IPS DF 6.9 (cell line): ENCODE results near the gene LY6G6D.

Source experiments
- DNase-seq: peaks from one replicate; pipeline ENCODE4 v3.0.0-alpha.2; 2013; ENCODE audit warnings: low read depth, low spot score
- H3K27ac ChIP-seq: one replicate; pipeline ENCODE4 v1.5.1; 2013; ENCODE audit warnings: low read length, control low read depth
- H3K27me3 ChIP-seq: 2 replicates; pipeline ENCODE4 v1.6.1; 2013; ENCODE audit warnings: mild to moderate bottlenecking, low read length; ENCODE audit not compliant: control insufficient read depth, insufficient read depth
- H3K36me3 ChIP-seq: 2 replicates; pipeline ENCODE4 v1.6.1; 2013; ENCODE audit warnings: low read length; ENCODE audit not compliant: control insufficient read depth, insufficient read depth
- H3K4me1 ChIP-seq: 2 replicates; pipeline ENCODE4 v1.6.1; 2013; ENCODE audit warnings: low read length; ENCODE audit not compliant: control insufficient read depth, insufficient read depth
- H3K4me3 ChIP-seq: 2 replicates; pipeline ENCODE4 v1.5.1; 2013; ENCODE audit warnings: mild to moderate bottlenecking, low read length
- H3K9me3 ChIP-seq: 2 replicates; pipeline ENCODE4 v1.6.1; 2013; ENCODE audit warnings: low read length, inconsistent platforms; ENCODE audit not compliant: control insufficient read depth, insufficient read depth
- WGBS: extraction: QIAGEN DNeasy Blood & Tissue Kit; methylation state at CpG from one replicate; pipeline ENCODE4 v1.1.7; 2013; ENCODE audit warnings: mixed read lengths, missing lambda C conversion rate; ENCODE audit not compliant: insufficient read length, insufficient coverage; 5-methylcytosine and 5-hydroxymethylcytosine counted together

LY6G6D gene

GRCh38 chr6:31681135-31681671 is 33.9 kb upstream of the LY6G6D start:
- peaks cover 1% of the 10 kb centered on the region; the same call in 1 of the 2 replicates for H3K4me1 ChIP-seq
- H3K4me3 ChIP-seq = peak overlapping the region; percentile 26; the same call in 1 of the 2 replicates
- WGBS = no CpG with 5 or more reads among the region's 40 CpGs
- H3K27ac ChIP-seq = no peak overlapping the region
- no peaks in the 10 kb centered on the region for H3K9me3 ChIP-seq
- H3K36me3 ChIP-seq = no peaks in the 10 kb centered on the region
- DNase-seq = no peak
- peaks cover 2% of the 10 kb centered on the region; the same call in 1 of the 2 replicates for H3K27me3 ChIP-seq

DNA sequence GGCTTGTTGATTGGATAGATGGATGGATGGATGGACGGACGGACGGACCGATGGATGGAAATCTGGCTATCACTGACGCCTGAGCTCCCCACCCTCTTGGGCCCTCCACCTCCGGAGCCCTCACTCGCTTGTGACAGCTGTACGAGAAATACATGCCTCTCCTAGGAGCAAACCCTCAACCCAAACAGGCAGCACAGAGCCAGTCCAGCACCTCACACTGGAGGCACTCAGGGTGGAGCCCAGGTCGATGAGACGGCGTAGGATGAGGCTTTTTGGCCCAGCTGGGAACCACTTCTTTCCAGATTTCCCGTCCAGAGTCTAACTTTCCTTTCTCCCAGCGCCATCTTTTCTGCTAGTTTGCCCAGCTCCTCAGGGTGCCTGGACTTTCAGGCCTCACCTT is 31.6 kb upstream of the LY6G6D start:
- H3K27ac ChIP-seq = no peak overlapping the region
- H3K36me3 ChIP-seq = peaks cover 10% of the 10 kb centered on the region; the same call in 1 of the 2 replicates
- no peak for DNase-seq
- WGBS = no CpG with 5 or more reads among the region's 13 CpGs
- H3K9me3 ChIP-seq = no peaks in the 10 kb centered on the region
- peaks cover 1% of the 10 kb centered on the region; the same call in 1 of the 2 replicates for H3K4me1 ChIP-seq
- peak overlapping the region; percentile 16; the same call in 1 of the 2 replicates for H3K4me3 ChIP-seq
- H3K27me3 ChIP-seq = peaks cover 2% of the 10 kb centered on the region; the same call in 1 of the 2 replicates

DNA sequence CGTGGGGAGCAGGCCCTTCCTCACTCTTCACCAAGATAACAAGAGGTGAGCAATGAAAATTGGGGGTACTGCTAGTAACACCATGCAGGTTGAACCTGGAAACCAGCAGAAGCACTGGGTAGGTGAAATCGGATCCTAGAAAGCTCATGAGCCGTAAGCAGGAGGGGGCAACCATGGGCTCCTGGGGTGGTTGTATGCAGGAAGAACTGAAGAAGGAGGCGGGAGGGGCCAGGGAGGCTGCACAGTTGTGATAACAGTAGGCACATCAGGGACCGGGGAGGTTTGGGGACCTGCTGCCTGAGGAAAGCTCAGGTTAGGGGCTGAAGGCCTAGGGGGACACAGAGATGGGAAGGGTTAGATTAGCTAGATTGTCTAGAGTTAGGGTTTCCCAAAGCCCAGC is 28.7 kb upstream of the LY6G6D start:
- peaks cover 13% of the 10 kb centered on the region for H3K36me3 ChIP-seq
- no peaks in the 10 kb centered on the region for H3K9me3 ChIP-seq
- H3K4me3 ChIP-seq = no peak overlapping the region
- peaks cover 1% of the 10 kb centered on the region; the same call in 1 of the 2 replicates for H3K27me3 ChIP-seq
- WGBS = no CpG with 5 or more reads among the region's 5 CpGs
- H3K27ac ChIP-seq = no peak overlapping the region
- no peak for DNase-seq
- H3K4me1 ChIP-seq = peaks cover 1% of the 10 kb centered on the region; the same call in 1 of the 2 replicates

DNA sequence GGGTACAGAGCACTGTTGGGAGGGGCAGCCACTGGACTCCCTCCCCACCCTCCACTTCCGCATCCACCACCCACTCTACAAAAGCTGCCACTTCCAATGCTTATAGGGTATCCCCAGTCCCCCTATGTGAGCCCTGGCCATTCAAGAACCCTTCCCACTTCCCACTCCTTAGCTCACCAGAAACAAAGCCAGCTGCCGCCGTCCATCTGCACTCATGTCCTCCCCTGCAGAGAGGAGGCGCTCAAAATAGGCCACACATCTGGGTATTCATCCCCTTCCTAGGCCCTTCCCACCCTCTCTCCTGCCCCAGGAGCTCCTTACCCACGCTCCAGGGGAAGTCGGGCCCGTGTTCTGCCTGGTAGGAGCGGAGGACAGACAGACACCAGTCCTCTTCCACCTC is 27.8 kb upstream of the LY6G6D start:
- H3K4me3 ChIP-seq = no peak overlapping the region
- H3K27me3 ChIP-seq = no peaks in the 10 kb centered on the region
- no peaks in the 10 kb centered on the region for H3K9me3 ChIP-seq
- H3K27ac ChIP-seq = no peak overlapping the region
- DNase-seq = no peak
- H3K36me3 ChIP-seq = peaks cover 13% of the 10 kb centered on the region
- WGBS = no CpG with 5 or more reads among the region's 8 CpGs
- H3K4me1 ChIP-seq = peaks cover 1% of the 10 kb centered on the region; the same call in 1 of the 2 replicates

GRCh38 chr6:31687860-31688693 is 27.1 kb upstream of the LY6G6D start:
- WGBS = no CpG with 5 or more reads among the region's 14 CpGs

GRCh38 chr6:31689249-31690110 is 25.7 kb upstream of the LY6G6D start:
- Histone ChIP-seq H3K27me3 (no peaks in the 10 kb centered on the region), H3K4me3 (no peak overlapping the region), H3K36me3 (peaks cover 13% of the 10 kb centered on the region), H3K4me1 (no peaks in the 10 kb centered on the region), H3K9me3 (no peaks in the 10 kb centered on the region), H3K27ac (no peak overlapping the region)
- DNase-seq = no peak
- no CpG with 5 or more reads among the region's 11 CpGs for WGBS

More at GRCh38 chr6:31687860-31688693, 27.1 kb upstream of the LY6G6D start:
- no peaks in the 10 kb centered on the region for H3K27me3 ChIP-seq
- no peak overlapping the region for H3K4me3 ChIP-seq
- H3K36me3 ChIP-seq = peaks cover 13% of the 10 kb centered on the region
- no peak for DNase-seq
- H3K27ac ChIP-seq = no peak overlapping the region
- H3K9me3 ChIP-seq = no peaks in the 10 kb centered on the region
- H3K4me1 ChIP-seq = peaks cover 1% of the 10 kb centered on the region; the same call in 1 of the 2 replicates

GRCh38 chr6:31690231-31691077 is 24.7 kb upstream of the LY6G6D start:
- no peaks in the 10 kb centered on the region for H3K27me3 ChIP-seq
- H3K9me3 ChIP-seq = no peaks in the 10 kb centered on the region
- WGBS = no CpG with 5 or more reads among the region's 10 CpGs
- H3K4me1 ChIP-seq = no peaks in the 10 kb centered on the region
- no peak overlapping the region for H3K27ac ChIP-seq
- no peak overlapping the region for H3K4me3 ChIP-seq
- peaks cover 13% of the 10 kb centered on the region for H3K36me3 ChIP-seq
- no peak for DNase-seq

DNA sequence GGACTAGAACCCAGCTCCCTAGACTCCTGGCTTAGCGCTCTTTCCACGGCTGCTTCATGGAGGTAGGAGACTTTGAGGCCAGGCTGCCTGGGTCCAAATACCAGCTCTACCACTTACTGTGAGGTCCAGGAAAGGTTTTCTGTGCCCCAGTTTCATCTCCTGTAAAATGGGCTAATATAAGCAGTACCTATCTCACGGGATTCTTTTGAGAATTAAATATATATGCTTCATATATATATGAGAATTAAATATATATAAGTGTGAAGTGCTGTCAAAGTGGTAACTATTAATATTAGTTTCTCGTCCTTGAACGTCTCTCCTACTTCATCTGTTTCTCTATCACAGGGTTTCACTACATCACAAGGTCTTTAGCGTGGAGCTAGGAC is 24.1 kb upstream of the LY6G6D start:
- Histone ChIP-seq H3K9me3 (no peaks in the 10 kb centered on the region), H3K27me3 (no peaks in the 10 kb centered on the region), H3K36me3 (peaks cover 13% of the 10 kb centered on the region), H3K4me3 (no peak overlapping the region), H3K4me1 (no peaks in the 10 kb centered on the region), H3K27ac (no peak overlapping the region)
- DNase-seq = no peak
- no CpG with 5 or more reads among the region's 6 CpGs for WGBS

DNA sequence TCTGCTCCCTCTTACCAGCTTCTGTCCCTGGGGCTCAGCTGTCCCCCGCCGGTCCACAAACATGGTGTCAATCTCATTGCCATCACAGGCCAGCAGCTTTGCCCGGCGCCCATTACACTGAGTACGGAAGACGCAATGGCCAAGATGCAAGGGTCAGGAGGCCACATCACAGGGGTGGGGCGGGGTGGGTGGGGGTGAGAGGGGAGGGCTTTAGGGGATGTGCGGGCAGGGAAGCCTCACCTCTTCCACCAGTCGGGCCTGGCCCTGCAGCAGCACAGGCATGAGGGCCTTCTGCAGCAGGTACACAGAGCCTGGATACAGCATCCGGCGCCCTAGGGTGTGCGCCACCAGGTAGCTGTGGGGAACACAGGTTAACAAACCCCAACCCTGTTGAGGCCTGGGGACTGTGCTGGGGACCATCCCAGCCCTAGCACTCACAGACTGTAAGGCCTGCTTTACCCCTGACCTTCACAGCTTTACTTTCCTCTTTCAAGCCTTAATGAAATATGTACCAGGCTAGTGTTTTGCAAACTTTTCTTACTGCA is 23.5 kb upstream of the LY6G6D start:
- no CpG with 5 or more reads among the region's 12 CpGs for WGBS
- no peak overlapping the region for H3K4me3 ChIP-seq
- H3K27ac ChIP-seq = no peak overlapping the region
- H3K9me3 ChIP-seq = no peaks in the 10 kb centered on the region
- H3K27me3 ChIP-seq = no peaks in the 10 kb centered on the region
- peaks cover 13% of the 10 kb centered on the region for H3K36me3 ChIP-seq
- no peaks in the 10 kb centered on the region for H3K4me1 ChIP-seq
- no peak for DNase-seq
